Hindlimb muscle (tissue), 1 donor: Measurements from ENCODE around the gene ZNF514. TPM values are rescaled to one million over a fixed set of nuclear protein-coding genes. Genes with fewer than 3 reads are reported as not detected.

ENCODE experiments used
- DNase-seq: peaks from one replicate; pipeline ENCODE4 v3.0.0-alpha.2; 2013
- polyA plus RNA-seq: library from polyadenylated mRNA; unstranded; fragments of 120-200 nt; gene quantifications from one replicate; pipeline ENCODE4 v1.2.1, GENCODE V29; 2013; ENCODE audit not compliant: insufficient read length

Gene ZNF514
- polyA plus RNA-seq, result 22.2 TPM

- peak; percentile 69 for DNase-seq
Observed at GRCh38 chr2:95159690-95160449, at the start of gene ZNF514. ZNF514 (minus strand) TSS chr2:95159848; CDS start chr2:95153253, 6,595 bp downstream.

DNA sequence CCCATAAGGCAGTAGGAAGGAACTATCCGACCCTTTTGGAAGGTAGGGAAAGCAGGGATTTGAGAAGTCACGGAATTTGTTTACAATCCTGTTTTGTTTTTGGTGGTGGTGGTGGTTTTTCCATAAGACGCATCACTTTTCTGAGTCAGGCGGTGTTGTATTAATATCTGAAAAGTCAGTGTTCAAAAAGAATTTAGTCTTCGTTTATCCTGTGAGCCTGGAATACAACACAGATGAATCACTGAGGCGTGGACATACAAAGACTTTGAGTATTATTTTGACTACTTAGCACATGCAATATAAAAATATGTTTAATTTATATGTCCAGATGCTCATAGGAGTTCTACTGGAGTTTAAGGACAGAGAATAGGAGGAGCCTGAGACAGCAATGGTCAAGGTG is 48.5 kb upstream of the ZNF514 start:
- no peak for DNase-seq

DNA sequence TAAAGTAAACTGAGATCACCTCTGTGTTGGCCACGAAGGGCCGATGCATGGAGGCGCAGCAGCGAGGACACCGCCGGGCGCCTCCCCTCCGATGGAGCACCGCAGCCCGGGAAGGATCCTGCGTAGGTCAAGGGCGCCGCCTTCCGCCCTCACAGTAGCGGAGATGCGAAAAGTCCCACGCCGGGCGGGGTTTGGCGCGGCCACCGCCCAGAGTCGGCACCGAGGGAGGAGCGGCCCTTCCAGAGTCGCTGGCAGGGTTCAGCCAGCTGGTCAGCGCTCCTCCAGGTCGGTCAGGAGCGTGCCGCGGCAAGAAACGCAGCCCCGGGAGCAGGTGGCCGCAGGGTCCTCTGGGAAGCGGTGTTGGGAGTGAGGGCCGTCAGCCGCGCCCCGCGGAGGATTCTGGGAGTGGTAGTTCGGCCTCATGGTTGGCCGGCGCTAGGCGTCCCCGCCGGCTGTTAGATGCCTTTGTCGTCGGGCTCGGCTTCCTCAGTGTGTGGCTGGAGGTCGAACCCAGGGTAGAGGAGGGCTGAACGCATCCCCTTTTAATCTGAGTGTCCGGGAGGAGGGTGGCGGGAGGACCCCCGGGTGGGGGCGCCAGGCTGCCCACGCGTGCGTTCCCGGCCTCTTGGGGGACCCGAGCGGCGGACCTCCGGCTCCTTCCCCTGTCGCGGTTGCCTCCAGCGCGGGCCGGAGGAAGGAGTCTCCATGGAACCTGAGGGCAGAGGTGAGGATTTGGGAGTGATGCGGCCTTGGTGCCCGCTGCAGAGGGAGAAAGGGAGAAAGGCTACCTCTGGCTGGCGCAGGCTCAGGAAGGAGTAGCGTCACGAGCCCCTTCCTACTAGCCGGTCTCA is 47.7 kb upstream of the ZNF514 start, which contains the start of gene ZNF892:
Gene ZNF892 (plus strand): TSS at position 411 of the 851 bp plus-strand sequence. CDS start 295 bp downstream, at position 706.
- peak; percentile 91 for DNase-seq

DNA sequence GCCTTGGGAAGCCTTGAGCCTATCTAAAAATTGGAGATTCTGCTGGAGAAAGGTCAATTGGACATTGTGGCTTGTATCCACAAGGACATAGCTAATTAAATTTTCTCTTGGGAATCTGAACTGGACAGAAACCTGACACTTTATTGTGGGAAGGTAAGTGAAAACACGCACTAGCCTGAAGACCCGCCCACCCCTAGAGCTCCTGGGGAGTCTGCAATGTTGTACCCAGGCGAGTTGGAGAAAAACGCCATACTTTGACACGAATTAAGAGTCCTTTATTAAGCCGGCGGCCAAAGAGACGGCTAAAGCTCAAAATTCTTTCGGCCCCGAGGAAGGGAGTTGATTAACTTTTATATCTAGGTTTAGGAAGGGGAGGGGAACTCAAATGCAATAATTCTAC is 46.4 kb upstream of the ZNF514 start:
- no peak for DNase-seq

DNA sequence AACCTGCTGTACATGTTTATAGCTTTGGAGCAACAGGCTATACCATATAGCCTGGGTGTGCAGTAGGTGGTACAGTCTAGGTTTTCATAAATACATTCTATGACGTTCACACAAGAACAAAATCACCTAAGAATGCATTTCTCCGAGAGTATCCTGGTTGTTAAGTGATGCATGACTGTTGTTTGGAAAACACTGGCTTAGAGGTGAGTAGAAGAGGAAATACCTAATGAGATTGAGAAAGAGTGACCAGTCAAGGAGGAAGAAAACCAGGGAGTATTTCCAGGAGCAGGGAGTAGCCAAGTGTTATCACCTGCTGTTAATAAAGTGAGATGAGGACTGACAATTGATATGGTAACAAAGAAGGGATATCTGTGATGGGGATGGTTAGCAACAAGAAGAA is 44.7 kb upstream of the ZNF514 start:
- DNase-seq, result no peak

GRCh38 chr2:95203911-95204310 is 44.3 kb upstream of the ZNF514 start:
- no peak for DNase-seq

GRCh38 chr2:95192956-95193355 is 33.3 kb upstream of the ZNF514 start:
- peak; percentile 16 for DNase-seq

- DNase-seq, result no peak
Observed at GRCh38 chr2:95185973-95186372, 26.3 kb upstream of the ZNF514 start.

DNA sequence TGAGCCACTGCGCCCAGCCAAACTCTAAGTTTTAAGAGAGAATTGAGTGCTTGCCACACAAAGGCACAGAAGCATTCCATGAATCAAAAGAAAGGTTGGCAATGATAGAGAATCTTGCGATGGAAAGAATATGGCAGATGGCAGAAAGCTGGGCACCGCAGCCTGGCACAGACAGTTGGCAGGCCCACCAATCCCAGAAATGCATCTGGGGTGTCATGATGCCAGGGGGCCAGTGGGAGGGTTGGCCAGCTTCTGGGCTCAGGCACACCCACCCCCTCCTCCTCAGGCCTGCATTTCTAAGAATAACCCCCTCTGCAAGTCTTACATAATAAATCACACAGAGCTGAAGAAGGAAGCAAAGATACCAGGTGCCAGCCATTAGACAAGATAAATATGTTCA is 25.5 kb upstream of the ZNF514 start:
- no peak for DNase-seq

GRCh38 chr2:95181774-95182173 is 22.1 kb upstream of the ZNF514 start:
- no peak for DNase-seq

GRCh38 chr2:95179451-95179850 is 19.8 kb upstream of the ZNF514 start:
- no peak for DNase-seq

DNA sequence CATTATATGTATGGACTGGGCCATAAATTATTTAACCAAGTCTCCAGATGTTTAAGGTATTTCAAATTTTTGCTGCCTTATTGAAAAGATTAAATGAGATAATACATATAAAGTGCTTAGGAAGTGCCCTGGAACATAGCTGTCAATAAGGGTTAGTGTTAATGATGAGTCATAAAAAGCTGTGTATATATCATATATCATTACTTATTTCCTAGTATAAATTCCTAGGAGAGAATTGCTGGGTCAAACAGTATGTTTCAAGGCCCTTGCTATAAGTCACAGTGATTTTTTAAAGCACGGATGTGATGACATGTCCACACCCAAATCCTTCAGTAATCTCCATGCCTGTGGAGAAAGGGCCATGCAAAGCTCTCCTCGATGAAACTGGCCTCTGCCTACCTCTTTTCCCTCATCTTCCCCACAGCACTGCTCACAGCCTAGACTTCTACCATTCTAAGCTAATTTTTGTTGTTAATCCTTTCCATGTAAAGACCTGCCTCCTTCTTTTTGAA is 14.4 kb upstream of the ZNF514 start:
- DNase-seq, result no peak

GRCh38 chr2:95171902-95172301 is 12.3 kb upstream of the ZNF514 start:
- DNase-seq, result no peak

DNA sequence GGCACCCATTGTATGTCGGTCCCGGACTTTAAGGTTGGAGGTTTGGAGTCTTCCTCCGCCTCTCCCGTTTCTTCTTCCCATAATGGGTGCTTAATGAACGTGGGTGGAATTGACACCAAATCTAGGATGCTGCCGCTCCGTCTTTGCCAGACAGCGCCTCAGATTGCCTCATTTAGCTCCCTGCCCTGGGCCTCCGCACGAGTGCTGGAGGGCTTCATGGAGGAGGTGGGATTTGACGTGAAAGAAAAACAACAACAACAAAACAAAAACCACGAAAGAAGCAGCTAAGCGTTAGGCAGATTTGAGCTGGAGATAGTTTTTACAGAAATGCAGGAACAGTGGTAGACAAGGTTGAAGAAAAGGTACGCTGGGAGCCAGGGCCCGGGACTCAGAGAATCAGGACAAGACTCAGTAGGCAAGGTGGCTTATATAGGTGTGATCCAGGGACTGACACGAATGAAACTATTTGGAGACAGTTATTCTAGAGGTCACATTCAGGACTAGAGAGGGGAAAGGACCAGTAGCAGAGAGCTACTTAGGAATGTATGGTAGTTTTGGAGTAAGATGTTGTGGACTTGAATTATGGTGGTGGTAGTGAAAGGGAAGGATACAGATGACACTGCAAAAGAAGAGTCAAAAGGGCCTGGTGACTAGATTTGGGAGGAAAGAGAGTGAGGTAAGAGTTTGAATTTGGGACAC is 6.6 kb upstream of the ZNF514 start:
- no peak for DNase-seq

- DNase-seq, result peak; percentile 99
Observed at GRCh38 chr2:95165371-95166064, 5.9 kb upstream of the ZNF514 start, which contains the start of gene ZNF2. ZNF2 (plus strand) TSS chr2:95165809; CDS start chr2:95176227, 10,418 bp downstream.

- no peak for DNase-seq
Observed at GRCh38 chr2:95165030-95165370, 5.4 kb upstream of the ZNF514 start.

DNA sequence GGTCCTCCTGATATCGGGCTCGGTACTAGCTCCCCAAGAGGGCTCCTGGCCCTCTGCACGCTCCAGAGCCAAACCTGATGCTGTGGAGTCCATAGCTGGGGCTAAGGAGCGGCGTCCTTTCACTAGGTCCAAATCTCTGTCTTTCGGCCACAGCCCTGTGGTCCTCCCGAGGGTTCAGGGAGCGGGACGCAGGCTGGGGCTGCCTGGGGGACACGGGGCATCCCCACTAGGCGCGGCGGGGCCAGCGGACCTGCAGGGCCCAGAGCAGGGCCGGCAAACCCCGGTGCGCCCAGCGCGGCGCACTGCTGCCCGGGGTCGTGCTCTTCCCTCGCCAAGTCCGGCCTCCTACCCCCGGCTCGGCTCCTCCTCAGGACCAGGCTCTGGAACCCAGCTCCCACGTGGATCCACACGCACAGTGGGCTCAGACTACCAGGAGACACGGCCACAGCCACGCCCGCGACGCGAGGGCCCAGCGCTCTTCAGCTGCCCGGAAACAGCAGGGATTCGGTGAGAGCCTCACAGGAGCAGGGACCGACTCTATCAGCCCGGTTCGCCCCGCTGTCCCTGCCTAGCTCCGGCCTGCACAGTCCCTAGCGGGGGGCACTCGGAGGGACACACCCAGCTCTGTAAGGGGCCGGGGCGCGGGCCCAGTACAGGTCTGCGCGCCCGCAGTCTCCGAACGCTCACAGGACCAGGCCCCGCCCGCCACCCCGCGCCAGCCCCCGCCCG is 593 bp downstream of the ZNF514 start:
- peak; percentile 58 for DNase-seq

GRCh38 chr2:95158441-95158840 is 1.2 kb downstream of the ZNF514 start:
- no peak for DNase-seq

GRCh38 chr2:95149397-95149984 is 10.2 kb downstream of the ZNF514 start:
- DNase-seq, result no peak

- no peak for DNase-seq
Observed at GRCh38 chr2:95143838-95144237, 15.8 kb downstream of the ZNF514 start.

- no peak for DNase-seq
Observed at GRCh38 chr2:95138702-95139101, 20.9 kb downstream of the ZNF514 start.
